ENCODE results near the gene OR2H1.
"Not testable (repeated sequence)": the region's sequence is repeated elsewhere in the genome, so short reads cannot be mapped to it uniquely, and the experiment has no call there.

The OR2H1 gene

GRCh38 chr6:29456971-29457370, at the start of gene OR2H1, which contains the start of gene OR11A1:
Gene OR2H1, plus strand, starts transcription at chr6:29457155. Its CDS starts 4,615 bp downstream, at chr6:29461770.
Gene OR11A1, minus strand, starts transcription at chr6:29457071. Its CDS starts 29,430 bp downstream, at chr6:29427641.
- no peak for DNase-seq
- no peak for ATAC-seq
- H3K27me3 Mint-ChIP-seq: peaks cover 39% of the 10 kb centered on the region
- no peaks in the 10 kb centered on the region for H3K4me1 Mint-ChIP-seq
- H3K9me3 Mint-ChIP-seq: no peaks in the 10 kb centered on the region
- no peak within 1 kb of the TSS for H3K4me3 Mint-ChIP-seq
- H3K27ac Mint-ChIP-seq: no peak within 1 kb of the TSS

- H3K9me3 Mint-ChIP-seq: peaks cover 22 to 30% of the 10 kb centered on the region in 2 donors
These were observed 42.4 kb upstream of the OR2H1 start, which contains the start of gene OR12D1 for GRCh38 chr6:29414588-29414987. Gene OR12D1, plus strand, starts transcription at chr6:29414928.

GRCh38 chr6:29419516-29419915, 37.4 kb upstream of the OR2H1 start:
- Mint-ChIP-seq H3K27me3 (peaks cover 30% of the 10 kb centered on the region), H3K4me3 (no peak overlapping the region), H3K4me1 (no peaks in the 10 kb centered on the region), H3K27ac (no peak overlapping the region), H3K9me3 (no peaks in the 10 kb centered on the region)
- ATAC-seq: no peak
- no peak for DNase-seq

More at GRCh38 chr6:29414588-29414987, 42.4 kb upstream of the OR2H1 start, which contains the start of gene OR12D1:
- no peak within 1 kb of the TSS for H3K4me3 Mint-ChIP-seq
- no peak for DNase-seq
- no peak within 1 kb of the TSS for H3K27ac Mint-ChIP-seq
- ATAC-seq: no peak
- H3K4me1 Mint-ChIP-seq: no peaks in the 10 kb centered on the region
- H3K27me3 Mint-ChIP-seq: peaks cover 44% of the 10 kb centered on the region

GRCh38 chr6:29424168-29424567, 32.8 kb upstream of the OR2H1 start:
- no peaks in the 10 kb centered on the region for H3K9me3 Mint-ChIP-seq
- H3K4me1 Mint-ChIP-seq: no peaks in the 10 kb centered on the region
- H3K27ac Mint-ChIP-seq: no peak overlapping the region
- DNase-seq (no peak), ATAC-seq (no peak)
- H3K27me3 Mint-ChIP-seq: peaks cover 44% of the 10 kb centered on the region
- no peak overlapping the region for H3K4me3 Mint-ChIP-seq

GRCh38 chr6:29424575-29424974, 32.4 kb upstream of the OR2H1 start:
- DNase-seq: peak in 1 of 2 donors; percentile 12
- Mint-ChIP-seq H3K4me1 (no peaks in the 10 kb centered on the region), H3K9me3 (no peaks in the 10 kb centered on the region), H3K27me3 (peaks cover 44% of the 10 kb centered on the region), H3K4me3 (no peak overlapping the region), H3K27ac (no peak overlapping the region)
- ATAC-seq: peak; percentile 84

GRCh38 chr6:29425075-29425474, 31.9 kb upstream of the OR2H1 start:
- ATAC-seq (no peak), DNase-seq (no peak)
- no peaks in the 10 kb centered on the region for H3K4me1 Mint-ChIP-seq
- H3K27ac Mint-ChIP-seq: no peak overlapping the region
- peaks cover 44% of the 10 kb centered on the region for H3K27me3 Mint-ChIP-seq
- no peaks in the 10 kb centered on the region for H3K9me3 Mint-ChIP-seq
- H3K4me3 Mint-ChIP-seq: no peak overlapping the region

DNA sequence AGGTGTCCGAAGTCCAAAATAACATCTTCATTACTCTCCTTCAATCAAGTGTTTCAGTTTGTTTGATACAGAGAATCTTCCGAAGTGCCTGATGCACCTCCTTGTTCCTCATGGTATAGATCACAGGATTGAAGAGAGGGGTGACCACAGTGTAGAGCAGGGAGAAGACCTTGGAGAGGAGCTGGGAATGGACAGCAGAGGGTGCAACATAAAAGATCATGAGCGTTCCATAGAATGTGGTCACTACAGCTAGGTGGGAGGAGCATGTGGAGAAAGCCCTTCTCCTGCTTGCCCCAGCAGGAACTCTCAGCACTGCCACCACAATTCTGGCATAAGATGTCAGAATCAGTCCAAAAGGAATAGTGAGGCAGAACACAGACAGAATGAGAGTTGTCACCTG, 30.3 kb upstream of the OR2H1 start:
- no peak for DNase-seq
- Mint-ChIP-seq H3K4me1 (no peaks in the 10 kb centered on the region), H3K9me3 (no peaks in the 10 kb centered on the region), H3K27ac (no peak overlapping the region), H3K27me3 (peaks cover 33% of the 10 kb centered on the region), H3K4me3 (no peak overlapping the region)
- ATAC-seq: no peak

GRCh38 chr6:29436730-29437129, 20.2 kb upstream of the OR2H1 start:
- peaks cover 59% of the 10 kb centered on the region for H3K27me3 Mint-ChIP-seq
- DNase-seq, H3K27ac Mint-ChIP-seq, H3K9me3 Mint-ChIP-seq, ATAC-seq, H3K4me3 Mint-ChIP-seq, H3K4me1 Mint-ChIP-seq: not testable (repeated sequence)

GRCh38 chr6:29439006-29439405, 17.9 kb upstream of the OR2H1 start, which contains the start of gene OR10C1:
Gene OR10C1, plus strand, starts transcription at chr6:29439306. Its CDS starts 710 bp downstream, at chr6:29440016.
- ATAC-seq (no peak), DNase-seq (no peak)
- H3K27me3 Mint-ChIP-seq: peaks cover 41% of the 10 kb centered on the region
- no peaks in the 10 kb centered on the region for H3K4me1 Mint-ChIP-seq
- no peak within 1 kb of the TSS for H3K27ac Mint-ChIP-seq
- no peak within 1 kb of the TSS for H3K4me3 Mint-ChIP-seq
- H3K9me3 Mint-ChIP-seq: peaks cover 0 to 10% of the 10 kb centered on the region in 2 donors

DNA sequence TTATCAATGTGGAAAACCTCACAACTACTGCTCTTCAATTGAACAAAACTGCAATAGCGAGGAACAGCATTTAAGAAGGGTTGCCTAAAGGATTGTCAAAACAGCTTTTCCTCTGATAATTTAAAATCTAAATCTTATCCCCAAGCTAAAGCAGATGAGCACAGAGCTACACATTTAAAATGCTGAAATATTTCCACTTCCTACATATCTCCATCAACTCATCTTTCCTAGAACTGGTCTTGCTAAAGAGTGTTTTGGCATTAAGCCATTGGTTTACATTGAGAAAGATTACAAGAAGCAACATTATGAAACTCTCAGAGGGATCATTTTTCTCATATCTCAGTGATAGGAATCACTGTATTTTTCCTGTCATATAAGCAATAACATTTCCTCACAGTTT, 14.2 kb upstream of the OR2H1 start:
- no peak overlapping the region for H3K4me3 Mint-ChIP-seq
- peaks cover 58% of the 10 kb centered on the region for H3K27me3 Mint-ChIP-seq

DNA sequence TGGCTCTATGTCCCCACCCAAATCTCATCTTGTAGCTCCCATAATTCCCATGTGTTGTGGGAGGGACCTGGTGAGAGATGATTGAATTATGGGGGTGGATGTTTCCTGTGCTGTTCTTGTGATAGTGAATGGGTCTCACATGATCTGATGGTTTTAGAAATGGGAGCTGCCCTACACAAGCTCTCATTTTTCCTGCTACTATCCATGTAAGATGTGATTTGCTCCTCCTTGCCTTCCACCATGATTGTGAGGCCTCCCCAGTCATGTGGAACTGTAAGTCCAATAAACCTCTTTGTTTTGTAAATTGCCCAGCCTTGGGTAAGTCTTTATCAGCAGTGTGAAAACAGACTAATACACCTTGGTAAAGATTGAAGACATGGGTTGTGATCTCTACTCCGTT, 12.9 kb upstream of the OR2H1 start:
- Mint-ChIP-seq H3K9me3 (peaks cover 9 to 16% of the 10 kb centered on the region in 2 donors), H3K27me3 (peaks cover 64% of the 10 kb centered on the region)
- not testable (repeated sequence) for H3K4me1 Mint-ChIP-seq, H3K27ac Mint-ChIP-seq, ATAC-seq, H3K4me3 Mint-ChIP-seq, DNase-seq

More for the DNA sequence above, 14.2 kb upstream of the OR2H1 start:
- DNase-seq: no peak
- ATAC-seq: no peak
- no peak overlapping the region for H3K27ac Mint-ChIP-seq
- H3K4me1 Mint-ChIP-seq: no peaks in the 10 kb centered on the region
- peaks cover 9 to 16% of the 10 kb centered on the region in 2 donors for H3K9me3 Mint-ChIP-seq

GRCh38 chr6:29447670-29448069, 9.3 kb upstream of the OR2H1 start:
- peaks cover 9 to 16% of the 10 kb centered on the region in 2 donors for H3K9me3 Mint-ChIP-seq
- DNase-seq: no peak
- H3K27me3 Mint-ChIP-seq: peaks cover 74% of the 10 kb centered on the region
- no peak overlapping the region for H3K27ac Mint-ChIP-seq
- no peaks in the 10 kb centered on the region for H3K4me1 Mint-ChIP-seq
- no peak for ATAC-seq
- no peak overlapping the region for H3K4me3 Mint-ChIP-seq

DNA sequence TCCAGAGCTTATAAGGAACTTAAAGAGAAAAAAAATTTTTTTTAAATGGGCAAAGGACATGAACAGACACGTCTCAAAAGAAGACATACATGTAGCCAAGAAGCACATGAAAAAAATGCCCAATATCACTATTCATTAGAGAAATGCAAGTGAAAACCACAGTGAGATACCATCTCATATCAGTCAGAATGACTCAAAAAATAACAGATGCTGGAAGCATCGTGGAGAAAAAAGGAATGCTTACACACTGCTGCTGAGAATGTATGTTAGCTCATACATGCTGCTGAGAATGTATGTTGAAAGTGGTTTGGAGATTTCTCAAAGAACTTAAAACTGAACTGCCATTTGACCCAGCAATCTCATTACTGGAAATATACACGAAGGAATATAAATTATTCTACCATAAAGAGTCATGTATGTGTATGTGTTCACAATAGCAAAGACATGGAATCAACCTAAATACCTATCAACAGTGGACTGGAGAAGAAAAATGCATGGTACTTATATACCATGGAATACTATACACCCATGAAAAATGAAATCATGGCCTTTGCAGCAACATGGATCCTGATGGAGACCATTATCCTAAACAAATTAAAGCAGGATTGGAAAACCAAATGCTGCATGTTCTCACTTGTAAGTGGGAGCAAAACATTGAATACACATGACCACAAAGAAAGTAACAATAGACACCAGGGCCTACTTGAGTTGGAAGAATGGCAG, 5.3 kb upstream of the OR2H1 start:
- Mint-ChIP-seq H3K27ac (no peak overlapping the region), H3K4me3 (no peak overlapping the region), H3K4me1 (no peaks in the 10 kb centered on the region), H3K9me3 (no peaks in the 10 kb centered on the region), H3K27me3 (peaks cover 51% of the 10 kb centered on the region)
- no peak for ATAC-seq
- DNase-seq: no peak

DNA sequence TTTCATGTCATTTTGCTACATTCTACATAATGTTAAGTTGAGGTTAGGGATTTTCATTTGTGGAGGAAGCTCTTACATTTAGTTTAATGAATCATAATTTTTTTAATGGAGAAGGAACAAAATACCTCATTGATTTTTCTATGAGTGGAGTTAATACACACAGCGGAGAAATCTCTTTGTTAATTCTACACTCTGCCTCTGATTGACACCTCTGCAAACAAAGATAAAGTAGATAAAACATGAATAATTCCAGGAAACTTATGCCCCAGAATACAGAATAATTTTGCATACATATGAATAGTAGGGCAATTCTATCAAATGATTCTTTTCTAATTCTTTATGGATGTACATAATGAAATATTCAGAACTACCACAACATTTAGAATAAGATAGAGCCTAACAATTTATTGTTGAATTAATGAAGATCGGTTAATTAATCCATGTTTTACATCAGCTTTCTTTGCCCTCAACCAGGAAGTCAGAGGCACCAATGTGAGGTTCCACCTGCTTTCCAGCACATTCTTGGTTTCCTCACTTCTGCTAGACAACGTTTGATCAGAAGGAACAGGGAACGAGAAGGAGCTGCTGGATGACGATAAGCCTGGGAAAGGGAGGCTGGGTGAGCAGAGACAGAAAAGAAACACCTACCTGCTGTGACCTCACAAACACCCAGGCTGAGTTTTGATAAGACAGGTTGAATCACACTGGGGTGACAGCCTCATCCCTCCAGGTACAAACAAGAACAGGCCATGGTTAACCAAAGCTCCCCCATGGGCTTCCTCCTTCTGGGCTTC, 4.3 kb downstream of the OR2H1 start:
- H3K27ac Mint-ChIP-seq: no peak overlapping the region
- H3K9me3 Mint-ChIP-seq: no peaks in the 10 kb centered on the region
- no peak overlapping the region for H3K4me3 Mint-ChIP-seq
- ATAC-seq (no peak), DNase-seq (no peak)
- no peaks in the 10 kb centered on the region for H3K4me1 Mint-ChIP-seq
- peaks cover 42% of the 10 kb centered on the region for H3K27me3 Mint-ChIP-seq

- no peak for ATAC-seq
- no peak for DNase-seq
- no peaks in the 10 kb centered on the region for H3K9me3 Mint-ChIP-seq
- no peaks in the 10 kb centered on the region for H3K4me1 Mint-ChIP-seq
- H3K27ac Mint-ChIP-seq: peak overlapping the region in 1 of 2 donors; percentile 5
- no peak overlapping the region for H3K4me3 Mint-ChIP-seq
- H3K27me3 Mint-ChIP-seq: peaks cover 42% of the 10 kb centered on the region
These were observed 5.1 kb downstream of the OR2H1 start for GRCh38 chr6:29462022-29462421.

DNA sequence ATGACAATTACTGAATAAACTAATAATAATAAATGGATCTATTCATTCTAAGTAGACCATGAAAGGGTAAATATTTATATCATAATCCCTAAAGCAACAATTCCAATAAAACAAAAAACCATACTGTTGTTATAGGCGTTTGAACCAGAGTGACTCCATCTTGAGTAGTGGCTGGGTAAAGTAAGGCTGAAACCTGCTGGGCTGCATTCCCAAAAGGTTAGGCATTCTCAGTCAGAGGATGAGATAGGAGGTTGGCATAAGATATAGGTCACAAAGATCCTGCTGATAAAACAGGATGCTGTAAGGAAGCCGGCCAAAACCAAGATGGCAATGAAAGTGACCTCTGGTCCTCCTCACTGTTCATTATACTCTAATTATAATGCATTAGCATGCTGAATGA, 8.3 kb downstream of the OR2H1 start:
- peak overlapping the region in 1 of 2 donors; percentile 59 for H3K27ac Mint-ChIP-seq
- H3K4me3 Mint-ChIP-seq: no peak overlapping the region
- no peak for ATAC-seq
- DNase-seq: no peak
- H3K4me1 Mint-ChIP-seq: no peaks in the 10 kb centered on the region
- H3K9me3 Mint-ChIP-seq: no peaks in the 10 kb centered on the region
- peaks cover 21% of the 10 kb centered on the region for H3K27me3 Mint-ChIP-seq

Measured in stimulated activated naive CD8-positive, alpha-beta T cell treated with anti-CD3 and anti-CD28 coated beads, Interleukin-15, amount 100 ng/mL, for 72 hours (primary cell).